ENCODE measurements around the gene PAK5. TPM values are rescaled to one million over a fixed set of nuclear protein-coding genes. Genes with fewer than 3 reads are reported as not detected.

PAK5 gene
- total RNA-seq, 4 donors from 2014 or later, result 0.07 TPM; not detected in 3

GRCh38 chr20:9627219-9627618, 211.7 kb downstream of the PAK5 start:
- H3K27me3 ChIP-seq, result no peaks in the 10 kb centered on the region
- no peaks in the 10 kb centered on the region for H3K36me3 ChIP-seq
- DNase-seq, result no peak
- no peak overlapping the region for H3K27ac ChIP-seq
- intact Hi-C loops (cut with DNase I; ENCODE audit: low total_unique reads), result no loop called here
- no peaks in the 10 kb centered on the region for H3K4me1 ChIP-seq
- TF ChIP-seq POLR2A (IDR thresholded peaks at IDR 0.05) (no peak), CTCF (IDR thresholded peaks at IDR 0.05) (no peak)
- H3K4me3 ChIP-seq, result no peak overlapping the region
- H3K9me3 ChIP-seq, result no peaks in the 10 kb centered on the region

DNA sequence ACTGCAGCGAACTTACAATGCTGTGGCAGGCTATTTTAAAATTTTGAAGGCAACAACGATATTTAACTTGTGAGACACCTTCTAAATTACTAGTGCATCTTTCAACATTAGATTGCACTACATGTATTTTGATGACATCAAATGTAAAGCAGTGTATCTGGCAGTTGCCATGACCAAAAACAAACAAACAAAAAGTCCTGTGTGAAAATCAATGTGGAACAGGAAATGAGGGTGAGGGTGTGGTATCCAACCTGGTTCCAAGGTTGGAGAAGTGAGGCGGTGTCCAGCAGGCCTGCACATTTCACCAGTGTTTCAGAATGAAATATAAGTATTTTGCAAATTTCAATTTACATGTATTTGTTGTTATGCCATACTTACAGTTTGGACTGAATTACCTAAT, 212.5 kb downstream of the PAK5 start:
- no peaks in the 10 kb centered on the region for H3K36me3 ChIP-seq
- no peak for DNase-seq
- TF ChIP-seq CTCF (IDR thresholded peaks at IDR 0.05) (no peak), POLR2A (IDR thresholded peaks at IDR 0.05) (no peak)
- no peak overlapping the region for H3K4me3 ChIP-seq
- no peaks in the 10 kb centered on the region for H3K4me1 ChIP-seq
- intact Hi-C loops (cut with DNase I; ENCODE audit: low total_unique reads), result no loop called here
- H3K27me3 ChIP-seq, result no peaks in the 10 kb centered on the region
- H3K9me3 ChIP-seq, result no peaks in the 10 kb centered on the region
- no peak overlapping the region for H3K27ac ChIP-seq

- no peaks in the 10 kb centered on the region for H3K27me3 ChIP-seq
- DNase-seq, result no peak
- H3K9me3 ChIP-seq, result no peaks in the 10 kb centered on the region
- H3K36me3 ChIP-seq, result no peaks in the 10 kb centered on the region
- H3K27ac ChIP-seq, result no peak overlapping the region
- intact Hi-C loops (cut with DNase I; ENCODE audit: low total_unique reads), result no loop called here
- TF ChIP-seq POLR2A (IDR thresholded peaks at IDR 0.05) (no peak), CTCF (IDR thresholded peaks at IDR 0.05) (peak in 1 of 4 experiments; percentile 27)
- H3K4me1 ChIP-seq, result no peaks in the 10 kb centered on the region
- H3K4me3 ChIP-seq, result no peak overlapping the region
These were observed 220.9 kb downstream of the PAK5 start for GRCh38 chr20:9617940-9618339.

- no peaks in the 10 kb centered on the region for H3K4me1 ChIP-seq
- H3K27me3 ChIP-seq, result no peaks in the 10 kb centered on the region
- no peaks in the 10 kb centered on the region for H3K36me3 ChIP-seq
- DNase-seq, result peak; percentile 29 to 35
- intact Hi-C loops (cut with DNase I; ENCODE audit: low total_unique reads), result no loop called here
- H3K27ac ChIP-seq, result no peak overlapping the region
- H3K9me3 ChIP-seq, result no peaks in the 10 kb centered on the region
- TF ChIP-seq CTCF (IDR thresholded peaks at IDR 0.05) (peak; percentile 59 to 82 (median 68)), POLR2A (IDR thresholded peaks at IDR 0.05) (no peak)
- H3K4me3 ChIP-seq, result no peak overlapping the region
These were observed 221.9 kb downstream of the PAK5 start for GRCh38 chr20:9616833-9617461.

- Histone ChIP-seq H3K27ac (no peak overlapping the region), H3K27me3 (no peaks in the 10 kb centered on the region), H3K9me3 (no peaks in the 10 kb centered on the region), H3K36me3 (no peaks in the 10 kb centered on the region), H3K4me1 (no peaks in the 10 kb centered on the region), H3K4me3 (no peak overlapping the region)
- no peak for TF ChIP-seq POLR2A (IDR thresholded peaks at IDR 0.05)
- no peak for TF ChIP-seq CTCF (IDR thresholded peaks at IDR 0.05)
- intact Hi-C loops (cut with DNase I; ENCODE audit: low total_unique reads), result no loop called here
- DNase-seq, result no peak
These were observed 222.4 kb downstream of the PAK5 start for GRCh38 chr20:9616455-9616805.

All from uterus (tissue), 4 donors.